ENCODE data around the gene BAIAP3.

BAIAP3 gene

DNA sequence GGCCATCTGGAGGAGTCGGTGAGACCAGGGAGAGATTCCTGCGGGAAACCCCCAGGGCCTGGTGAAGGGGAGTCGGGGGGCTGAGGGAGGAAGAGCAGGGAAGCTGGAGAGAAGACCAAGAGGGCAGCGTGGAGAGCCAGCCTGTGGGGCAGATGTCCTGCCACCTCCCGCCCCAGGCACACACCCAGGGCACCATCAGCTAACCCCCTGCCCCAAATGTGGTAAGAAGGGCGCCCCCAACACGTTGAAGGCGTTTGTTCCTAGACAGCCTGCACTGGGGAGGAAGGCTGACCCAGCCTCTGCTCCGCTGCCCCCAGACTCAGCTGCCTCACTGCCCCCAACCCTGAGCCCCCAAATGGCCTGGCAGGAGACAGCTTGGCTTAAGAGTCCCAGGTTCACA is 1.3 kb downstream of the BAIAP3 start:
- DNase-seq (ENCODE audit: low spot score) = no peak

DNA sequence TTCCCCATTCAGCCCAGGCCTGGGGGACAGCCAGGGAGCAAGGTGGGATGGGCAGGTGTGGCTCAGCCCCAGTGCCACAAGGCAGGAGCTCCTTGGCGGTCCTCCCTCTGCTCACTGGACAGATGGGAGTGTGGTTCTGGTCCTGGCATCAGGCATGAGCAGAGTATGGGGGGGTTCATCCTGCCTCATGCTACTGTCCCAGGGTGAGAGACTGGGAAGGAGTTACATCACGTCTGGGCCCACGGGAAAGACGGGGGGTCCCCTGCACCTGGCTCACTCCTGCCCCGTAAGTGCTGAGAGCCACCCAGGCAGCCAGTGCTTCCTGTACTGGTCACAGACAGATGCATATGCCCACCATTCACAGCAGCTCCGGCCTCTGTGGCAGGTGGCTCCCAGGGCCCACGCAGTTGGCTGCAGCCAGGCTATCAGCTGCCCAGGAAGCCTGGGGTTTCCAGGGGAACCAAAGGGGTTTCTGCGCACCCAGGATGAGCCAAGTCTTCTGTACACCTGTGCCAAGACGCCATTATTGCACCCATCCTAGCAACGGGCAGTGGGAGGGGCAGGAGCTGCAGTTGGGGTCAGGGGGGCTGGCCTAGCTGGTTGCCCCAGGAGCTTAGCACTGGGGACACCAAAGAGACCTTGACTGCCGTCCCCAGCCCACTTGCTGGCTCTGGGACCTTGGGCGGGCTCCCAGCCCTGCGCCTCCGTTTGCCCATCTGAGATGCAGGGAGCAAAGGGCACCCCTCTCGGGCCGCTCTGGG is 1.9 kb downstream of the BAIAP3 start:
- DNase-seq (ENCODE audit: low spot score) = no peak

DNA sequence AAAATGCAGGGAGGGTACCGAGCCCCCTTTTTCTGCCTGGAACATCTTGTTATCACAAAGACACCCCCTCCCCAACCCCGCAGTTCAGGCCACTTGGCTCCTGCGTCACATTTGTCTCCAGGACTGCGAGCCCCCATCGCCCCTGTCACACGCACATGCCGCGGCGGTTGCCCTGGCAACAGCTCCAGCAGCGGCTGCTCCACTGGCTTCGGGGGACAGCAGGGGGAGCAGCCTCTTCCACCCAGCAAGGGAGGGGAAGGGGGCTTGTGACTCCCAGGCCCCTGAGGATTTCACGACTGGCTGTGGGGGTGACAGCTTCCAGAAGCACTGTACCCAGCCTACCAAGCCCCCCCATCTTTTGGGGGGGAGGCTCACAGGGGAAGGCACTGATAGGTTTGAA is 2.6 kb downstream of the BAIAP3 start:
- no peak for DNase-seq (ENCODE audit: low spot score)

DNA sequence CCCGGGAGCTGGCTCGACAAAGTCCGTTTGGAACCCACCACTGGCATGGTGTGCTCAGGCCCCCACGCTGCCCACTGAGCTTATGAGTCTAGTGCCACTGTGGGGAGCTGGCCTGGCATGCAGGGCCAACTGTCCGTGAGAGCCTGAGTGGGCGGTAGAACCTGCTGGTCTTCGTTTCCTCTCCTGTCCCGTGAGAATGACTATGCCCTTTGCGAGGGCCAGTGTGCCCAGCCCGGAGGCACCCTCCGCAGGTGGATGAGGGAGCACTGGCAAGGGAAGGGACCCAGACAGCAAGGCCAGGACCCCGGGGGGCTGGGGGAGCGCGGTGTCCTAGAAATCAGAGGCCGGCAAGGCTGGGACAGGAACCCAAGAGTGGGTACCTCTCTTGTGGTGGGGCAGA is 3.2 kb downstream of the BAIAP3 start:
- DNase-seq (ENCODE audit: low spot score) = no peak

DNA sequence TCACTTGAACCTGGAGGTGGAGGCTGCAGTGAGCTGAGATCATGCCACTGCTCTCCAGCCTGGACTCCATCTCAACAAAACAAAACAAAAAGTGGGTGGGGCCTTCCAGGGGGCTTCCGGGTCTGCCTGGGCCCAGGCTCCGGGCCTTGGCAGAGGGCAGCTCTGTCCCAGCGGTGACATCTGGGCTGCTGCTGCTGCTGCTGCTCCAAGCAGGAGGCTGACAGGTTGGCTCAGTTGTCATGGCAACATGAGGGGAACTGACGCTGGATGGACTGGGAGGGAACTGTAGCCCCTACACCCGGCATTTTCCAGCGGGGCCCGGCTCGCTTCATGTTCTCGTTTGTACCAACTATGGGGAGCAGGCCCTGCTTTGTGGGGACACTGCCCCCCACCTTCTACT is 4.0 kb downstream of the BAIAP3 start:
- no peak for DNase-seq (ENCODE audit: low spot score)

DNA sequence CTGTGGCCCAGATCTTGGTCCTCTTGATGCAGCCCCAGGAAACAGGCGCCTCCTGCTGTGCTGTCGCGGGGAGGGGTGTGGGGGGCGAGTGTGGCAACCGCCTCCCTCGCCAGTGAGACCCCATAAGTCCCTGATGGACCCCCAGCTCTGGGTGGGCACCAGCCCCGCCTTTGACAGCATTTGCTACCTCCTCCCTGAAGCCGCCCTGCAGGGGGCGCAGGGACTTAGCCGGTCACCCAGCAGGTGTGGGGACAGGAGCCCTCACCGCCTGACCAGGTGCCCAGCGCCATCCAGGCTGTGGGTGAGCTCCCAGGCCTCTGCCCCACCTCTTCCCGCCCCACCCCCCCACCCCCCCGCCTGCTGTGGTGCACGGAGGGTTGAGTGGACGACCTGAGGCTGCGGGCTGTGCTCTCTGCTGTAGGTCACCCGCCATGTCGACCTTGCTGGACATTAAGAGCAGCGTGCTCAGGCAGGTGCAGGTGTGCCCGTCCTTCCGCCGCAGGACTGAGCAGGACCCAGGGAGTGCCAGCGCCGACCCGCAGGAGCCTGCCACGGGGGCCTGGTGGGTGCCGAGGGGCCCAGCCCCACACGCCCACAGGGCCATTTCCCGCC is 4.8 kb downstream of the BAIAP3 start:
- peak; percentile 68 for DNase-seq (ENCODE audit: low spot score)

DNA sequence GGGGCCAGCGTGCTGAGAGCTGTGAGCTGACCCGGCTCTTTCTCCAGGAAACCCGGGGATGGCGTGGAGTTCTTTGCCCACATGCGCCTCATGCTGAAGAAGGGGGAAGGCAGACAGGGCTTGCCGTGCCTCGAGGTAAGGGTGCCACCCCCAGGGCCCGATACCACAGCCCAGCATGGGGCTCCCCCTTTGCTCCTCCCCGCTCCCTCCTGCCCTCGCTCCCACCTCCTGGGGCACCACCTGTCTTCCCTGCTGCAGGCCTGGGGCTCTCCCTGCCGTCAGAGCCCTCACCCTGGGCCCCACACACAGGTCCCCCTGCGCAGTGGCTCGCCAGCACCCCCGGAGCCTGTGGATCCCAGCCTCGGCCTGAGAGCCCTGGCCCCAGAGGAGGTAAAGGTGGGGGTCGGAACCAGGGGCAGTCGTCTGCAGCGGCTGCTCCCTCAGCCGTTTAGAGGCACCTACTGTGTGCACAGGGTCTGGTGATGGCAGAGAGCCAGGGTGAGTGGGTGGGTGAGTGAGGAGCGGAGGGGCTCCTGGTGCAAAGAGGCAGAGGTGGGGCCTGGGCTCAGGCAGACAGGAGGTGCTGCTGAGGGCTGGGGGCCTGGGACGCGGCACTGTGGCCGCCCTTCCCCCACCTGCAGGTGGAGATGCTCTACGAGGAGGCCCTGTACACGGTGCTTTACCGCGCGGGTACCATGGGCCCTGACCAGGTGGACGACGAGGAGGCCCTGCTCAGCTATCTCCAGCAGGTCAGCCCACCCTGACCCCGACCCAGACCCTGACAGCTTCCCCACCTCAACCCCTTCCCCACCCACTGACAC is 5.6 kb downstream of the BAIAP3 start:
- DNase-seq (ENCODE audit: low spot score) = no peak

DNA sequence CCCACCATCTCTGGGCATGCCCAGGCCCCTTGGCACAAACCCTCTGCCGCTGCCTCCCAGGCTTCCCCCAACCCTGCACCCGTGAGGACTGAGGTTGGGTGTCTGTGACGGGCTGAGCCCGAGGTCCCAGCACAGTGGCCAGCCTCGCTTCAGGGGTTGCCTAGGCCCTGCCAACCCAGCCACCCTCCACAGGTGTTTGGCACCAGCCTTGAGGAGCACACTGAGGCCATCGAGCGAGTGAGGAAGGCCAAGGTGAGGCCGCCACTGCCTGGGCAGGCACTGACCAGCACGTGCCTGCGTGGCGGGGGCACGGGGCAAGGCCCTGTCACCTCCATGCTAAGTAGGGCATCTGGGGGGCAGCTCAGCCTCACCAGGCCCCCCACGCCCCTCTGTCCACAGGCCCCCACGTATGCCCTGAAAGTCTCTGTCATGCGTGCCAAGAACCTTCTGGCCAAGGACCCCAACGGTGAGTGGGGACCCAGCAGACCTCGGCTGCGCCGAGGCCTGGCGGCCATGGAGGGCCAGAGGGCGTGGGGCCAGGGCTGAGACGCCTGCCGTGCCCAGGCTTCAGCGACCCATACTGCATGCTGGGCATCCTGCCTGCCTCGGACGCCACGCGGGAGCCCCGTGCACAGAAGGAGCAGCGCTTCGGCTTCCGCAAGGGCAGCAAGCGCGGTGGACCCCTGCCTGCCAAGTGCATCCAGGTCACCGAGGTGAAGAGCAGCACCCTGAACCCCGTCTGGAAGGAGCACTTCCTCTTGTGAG is 7.5 kb downstream of the BAIAP3 start:
- DNase-seq (ENCODE audit: low spot score) = no peak

DNA sequence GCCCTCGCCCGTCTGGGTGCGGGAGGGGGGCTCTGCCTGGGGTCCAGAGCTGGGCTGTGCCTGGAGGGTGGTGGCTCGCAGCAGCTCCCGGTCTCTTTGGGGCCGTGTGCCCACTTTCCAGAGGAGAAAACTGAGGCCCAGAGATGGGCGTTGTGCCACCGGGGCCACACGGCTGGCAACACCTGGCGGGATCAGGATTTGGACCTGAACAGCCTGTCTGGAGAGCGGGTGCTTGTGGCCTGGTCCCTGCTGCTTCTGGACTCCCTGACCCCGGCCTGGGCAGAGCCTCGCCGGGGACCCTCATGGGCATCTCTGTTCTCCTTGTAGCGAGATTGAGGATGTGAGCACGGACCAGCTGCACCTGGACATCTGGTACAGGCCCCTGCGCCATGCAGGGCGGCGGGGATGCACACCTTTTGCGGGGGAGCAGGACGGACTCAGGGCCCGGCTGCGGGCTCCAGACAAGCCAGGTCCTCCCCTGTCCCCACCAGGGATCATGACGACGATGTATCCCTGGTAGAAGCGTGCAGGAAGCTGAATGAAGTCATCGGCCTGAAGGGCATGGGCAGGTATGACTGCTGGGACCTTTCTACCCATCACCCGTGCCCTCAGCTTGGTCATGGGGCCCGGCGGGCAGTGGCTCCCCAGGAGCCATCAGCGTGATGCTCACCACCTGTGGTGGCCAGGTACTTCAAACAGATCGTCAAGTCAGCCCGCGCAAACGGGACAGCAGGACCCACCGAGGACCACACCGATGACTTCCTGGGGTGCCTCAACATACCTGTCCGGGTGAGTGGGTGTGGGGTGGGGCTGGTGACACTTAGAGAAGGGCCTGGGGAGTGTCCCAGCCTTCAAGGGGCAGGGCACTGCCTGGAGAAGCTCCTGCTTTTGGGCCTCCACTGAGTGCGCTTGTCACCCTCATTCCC is 8.3 kb downstream of the BAIAP3 start:
- no peak for DNase-seq (ENCODE audit: low spot score)

DNA sequence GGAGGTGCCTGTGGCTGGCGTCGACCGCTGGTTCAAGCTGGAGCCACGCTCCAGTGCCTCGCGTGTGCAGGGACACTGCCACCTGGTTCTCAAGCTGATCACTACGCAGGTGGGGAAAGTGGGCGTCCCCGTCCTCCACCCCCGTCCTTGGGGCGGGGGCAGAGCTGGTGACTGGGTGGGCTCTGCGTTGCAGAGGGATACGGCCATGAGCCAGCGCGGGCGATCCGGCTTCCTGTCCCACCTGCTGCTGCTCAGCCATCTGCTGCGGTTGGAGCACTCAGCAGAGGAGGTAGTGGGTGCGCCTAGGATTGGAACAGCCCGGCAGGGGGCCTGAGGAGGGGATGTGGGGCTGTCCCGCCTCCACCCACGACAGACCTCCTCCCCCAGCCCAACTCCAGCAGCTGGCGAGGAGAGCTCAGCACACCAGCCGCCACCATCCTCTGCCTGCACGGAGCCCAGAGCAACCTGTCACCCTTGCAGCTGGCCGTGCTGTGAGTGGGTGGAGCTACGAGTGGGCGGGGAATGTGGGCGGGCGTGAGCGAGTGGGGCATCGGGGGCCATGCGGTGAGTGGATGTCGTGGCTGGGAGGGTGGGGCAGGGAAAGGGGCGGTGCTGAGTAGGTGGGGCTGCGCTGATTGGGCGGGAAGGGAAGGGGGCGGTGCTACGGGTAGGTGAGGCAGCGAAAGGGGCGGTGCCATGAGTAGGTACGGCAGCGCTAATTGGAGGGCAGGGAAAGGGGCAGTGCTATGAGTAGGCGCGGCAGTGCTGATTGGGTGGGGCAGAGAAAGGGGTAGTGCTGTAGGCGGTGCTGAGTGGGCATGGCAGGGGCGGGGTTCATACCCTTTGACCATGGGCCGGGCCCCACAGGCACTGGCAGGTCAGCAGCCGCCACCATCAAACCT is 9.3 kb downstream of the BAIAP3 start:
- peak; percentile 100 for DNase-seq (ENCODE audit: low spot score)

DNA sequence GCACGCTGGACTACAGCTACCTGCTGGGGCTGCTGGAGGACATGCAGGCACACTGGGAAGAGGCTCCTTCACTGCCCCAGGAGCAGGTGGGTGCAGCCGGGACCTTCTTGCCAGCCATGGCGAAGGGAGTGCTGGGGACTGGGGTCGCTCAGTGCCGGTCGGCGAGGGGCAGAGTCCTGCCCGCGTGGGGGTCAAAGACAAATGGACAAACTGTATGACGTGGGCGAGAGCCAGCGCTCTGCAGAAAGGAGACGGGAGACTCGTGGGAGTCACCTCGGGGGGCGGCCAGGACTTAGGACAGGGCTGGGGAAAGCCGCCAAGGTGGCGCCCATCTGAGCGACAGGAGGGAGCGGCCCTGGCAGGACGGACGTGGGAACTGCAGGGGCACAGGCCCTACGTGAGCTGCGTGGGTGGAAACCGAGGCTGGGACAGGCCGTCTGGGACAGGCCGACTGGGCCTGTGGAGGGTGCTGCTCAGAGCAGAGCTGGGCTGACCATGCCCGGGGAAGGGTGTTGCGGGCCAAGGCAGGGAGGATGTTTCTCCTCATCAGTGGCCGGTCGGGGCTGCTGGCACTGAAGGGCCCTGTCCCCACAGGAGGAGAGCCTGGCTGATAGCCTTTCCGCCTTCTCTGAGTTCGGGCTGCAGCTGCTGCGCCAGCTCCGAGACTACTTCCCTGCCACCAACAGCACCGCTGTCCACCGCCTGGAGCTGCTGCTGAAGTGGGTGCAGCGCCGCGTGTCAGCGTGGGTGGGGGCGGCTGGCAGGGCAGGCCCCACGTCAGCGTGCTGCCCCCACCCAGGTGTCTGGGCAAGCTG is 10.2 kb downstream of the BAIAP3 start:
- no peak for DNase-seq (ENCODE audit: low spot score)

DNA sequence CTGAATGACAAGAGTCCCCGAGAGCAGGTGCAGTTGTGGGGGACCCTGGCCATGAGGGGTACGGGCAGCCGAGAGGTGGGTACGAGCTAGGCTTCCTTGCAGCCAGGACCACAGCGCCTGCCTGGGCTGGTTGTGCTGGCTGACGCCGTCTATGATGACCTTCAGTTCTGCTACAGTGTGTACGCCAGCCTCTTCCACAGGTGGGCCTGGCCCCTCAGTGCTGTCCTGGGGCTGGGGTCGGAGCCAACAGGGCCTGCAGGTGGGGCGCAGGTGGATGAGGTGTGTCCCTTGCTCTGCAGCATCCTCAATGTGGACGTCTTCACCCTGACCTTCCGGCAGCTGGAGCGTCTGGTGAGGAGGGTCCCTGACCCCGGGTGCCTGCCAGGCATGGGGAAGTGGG is 11.1 kb downstream of the BAIAP3 start:
- DNase-seq (ENCODE audit: low spot score) = no peak

DNA sequence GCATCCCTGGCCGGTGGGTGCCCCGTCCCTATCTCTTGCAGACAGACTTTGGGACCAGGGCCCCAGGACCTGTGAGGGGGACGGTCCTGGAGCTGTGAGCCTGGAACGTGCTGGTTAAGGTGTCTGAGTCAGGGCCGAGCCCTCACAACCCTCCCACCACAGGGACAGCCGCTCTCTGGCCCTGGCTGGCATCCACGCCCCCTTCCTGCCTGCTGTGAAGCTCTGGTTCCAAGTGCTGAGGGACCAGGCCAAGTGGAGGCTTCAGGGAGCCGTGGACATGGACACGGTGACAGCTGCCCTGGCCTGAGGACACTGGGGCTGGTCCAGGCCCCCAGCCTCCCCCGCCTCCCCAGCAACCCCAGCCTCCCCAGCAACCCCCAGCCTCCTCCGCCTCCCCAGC is 11.6 kb downstream of the BAIAP3 start:
- DNase-seq (ENCODE audit: low spot score) = no peak

DNA sequence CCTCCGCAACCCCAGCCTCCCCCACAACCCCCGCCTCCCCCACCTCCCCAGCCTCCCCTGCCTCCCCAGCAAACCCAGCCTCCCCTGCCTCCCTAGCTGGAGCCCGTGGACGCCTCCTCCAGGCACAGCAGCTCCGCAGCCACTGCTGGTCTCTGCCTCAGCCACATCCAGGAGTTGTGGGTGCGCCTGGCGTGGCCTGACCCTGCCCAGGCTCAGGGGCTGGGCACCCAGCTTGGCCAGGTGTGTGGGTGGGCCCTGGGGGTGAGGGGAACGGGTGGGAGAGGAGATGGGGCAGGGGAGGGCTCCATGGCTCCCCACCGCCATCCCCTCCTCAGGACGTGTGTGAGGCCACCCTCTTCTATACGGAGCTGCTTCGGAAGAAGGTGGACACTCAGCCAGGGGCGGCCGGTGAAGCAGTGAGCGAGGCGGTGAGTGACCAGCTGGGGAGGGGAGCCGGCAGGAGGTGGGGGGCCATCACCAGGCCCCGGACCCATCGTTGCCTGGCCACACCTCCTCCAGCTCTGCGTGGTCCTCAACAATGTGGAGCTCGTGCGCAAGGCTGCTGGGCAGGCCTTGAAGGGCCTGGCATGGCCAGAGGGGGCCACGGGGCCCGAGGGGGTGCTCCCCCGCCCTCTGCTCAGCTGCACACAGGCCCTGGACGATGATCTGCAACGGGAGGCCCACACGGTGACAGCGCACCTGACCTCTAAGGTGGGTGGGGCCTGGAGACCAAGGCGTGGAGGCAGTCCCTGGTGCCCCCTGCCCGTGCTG is 12.4 kb downstream of the BAIAP3 start:
- DNase-seq (ENCODE audit: low spot score) = no peak

DNA sequence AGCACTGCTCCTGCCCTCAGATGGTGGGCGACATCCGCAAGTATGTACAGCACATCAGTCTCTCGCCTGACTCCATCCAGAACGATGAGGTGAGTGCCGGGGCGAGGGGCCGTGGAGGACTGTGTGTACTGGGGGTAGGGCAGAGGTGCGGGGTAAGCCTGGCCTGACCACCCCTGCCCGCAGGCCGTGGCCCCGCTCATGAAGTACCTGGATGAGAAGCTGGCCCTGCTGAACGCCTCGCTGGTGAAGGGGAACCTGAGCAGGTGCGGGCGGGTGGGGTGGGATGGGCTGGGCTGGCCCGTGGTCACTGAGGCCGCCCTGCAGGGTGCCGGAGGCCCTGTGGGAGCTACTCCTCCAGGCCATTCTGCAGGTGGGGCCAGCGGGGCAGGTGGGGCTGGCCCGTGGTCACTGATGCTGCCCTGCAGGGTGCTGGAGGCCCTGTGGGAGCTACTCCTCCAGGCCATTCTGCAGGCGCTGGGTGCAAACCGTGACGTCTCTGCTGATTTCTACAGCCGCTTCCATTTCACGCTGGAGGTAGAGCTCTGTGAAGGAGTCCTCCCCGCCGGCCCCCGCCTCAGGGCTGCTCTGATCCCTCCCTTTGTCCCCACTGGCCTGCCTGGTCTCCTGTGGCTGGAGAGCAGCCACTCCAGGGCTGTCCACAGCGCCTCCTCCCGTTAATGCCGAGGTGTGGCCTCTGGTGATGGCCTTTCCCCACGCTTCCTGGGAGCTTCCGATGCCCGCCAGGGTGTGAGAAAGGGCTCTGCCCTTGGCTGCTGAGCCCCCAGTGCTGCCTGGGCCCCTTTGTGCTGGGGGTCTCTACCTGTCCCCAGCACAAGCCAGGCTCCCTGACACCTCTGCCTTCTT is 13.2 kb downstream of the BAIAP3 start:
- no peak for DNase-seq (ENCODE audit: low spot score)

DNA sequence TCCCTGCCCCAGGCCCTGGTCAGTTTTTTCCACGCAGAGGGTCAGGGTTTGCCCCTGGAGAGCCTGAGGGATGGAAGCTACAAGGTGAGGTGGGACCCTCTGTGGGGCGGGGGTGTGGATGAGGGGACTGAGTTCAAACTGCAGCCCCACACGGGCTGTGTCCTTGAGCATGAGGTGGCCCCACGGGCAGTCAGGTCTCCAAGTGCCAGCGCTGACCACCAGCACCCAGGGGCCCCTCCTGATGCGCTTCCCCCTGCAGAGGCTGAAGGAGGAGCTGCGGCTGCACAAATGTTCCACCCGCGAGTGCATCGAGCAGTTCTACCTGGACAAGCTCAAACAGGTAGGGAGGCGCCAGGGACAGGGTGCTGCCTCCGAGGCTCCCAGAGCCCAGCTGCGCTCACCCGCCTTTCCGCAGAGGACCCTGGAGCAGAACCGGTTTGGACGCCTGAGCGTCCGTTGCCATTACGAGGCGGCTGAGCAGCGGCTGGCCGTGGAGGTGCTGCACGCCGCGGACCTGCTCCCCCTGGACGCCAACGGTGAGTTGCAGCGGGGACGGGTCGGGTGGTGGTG is 13.9 kb downstream of the BAIAP3 start:
- DNase-seq (ENCODE audit: low spot score) = no peak

DNA sequence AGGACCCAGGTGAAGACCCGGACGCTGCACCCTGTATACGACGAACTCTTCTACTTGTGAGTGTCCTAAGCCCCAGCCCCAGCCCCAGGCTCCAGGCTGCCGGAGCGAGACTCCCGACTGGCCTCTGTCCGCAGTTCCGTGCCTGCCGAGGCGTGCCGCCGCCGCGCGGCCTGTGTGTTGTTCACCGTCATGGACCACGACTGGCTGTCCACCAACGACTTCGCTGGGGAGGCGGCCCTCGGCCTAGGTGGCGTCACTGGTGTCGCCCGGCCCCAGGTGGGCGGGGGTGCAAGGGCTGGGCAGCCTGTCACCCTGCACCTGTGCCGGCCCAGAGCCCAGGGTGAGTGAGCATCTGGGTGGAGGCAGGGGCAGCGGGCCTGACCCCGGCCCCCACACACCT is 14.5 kb downstream of the BAIAP3 start:
- no peak for DNase-seq (ENCODE audit: low spot score)
